HG02970 (cell line): ENCODE measurements around the gene NOP16.

ENCODE experiments used
- ATAC-seq: cut with Tn5 transposase; IDR thresholded peaks from one replicate; pipeline ENCODE4 v1.9.1; 2021; ENCODE audit warnings: mild to moderate bottlenecking, moderate library complexity, moderate number of reproducible peaks; ENCODE audit not compliant: unreplicated experiment, low FRiP score

Gene NOP16

GRCh38 chr5:176389135-176390123, 1.0 kb upstream of the NOP16 start:
- peak; percentile 32 for ATAC-seq

GRCh38 chr5:176388003-176388443, 375 bp downstream of the NOP16 start:
- no peak for ATAC-seq

- ATAC-seq, result no peak
Measured at GRCh38 chr5:176387384-176387925, 943 bp downstream of the NOP16 start.

GRCh38 chr5:176386491-176386890, 1.9 kb downstream of the NOP16 start:
- no peak for ATAC-seq

GRCh38 chr5:176384991-176385390, 3.4 kb downstream of the NOP16 start:
- ATAC-seq, result no peak

- no peak for ATAC-seq
Measured at GRCh38 chr5:176384366-176384930, 4.0 kb downstream of the NOP16 start.

- ATAC-seq, result no peak
Measured at GRCh38 chr5:176383961-176384360, 4.4 kb downstream of the NOP16 start.

GRCh38 chr5:176383248-176383905, 5.0 kb downstream of the NOP16 start:
- ATAC-seq, result no peak

GRCh38 chr5:176382721-176383120, 5.7 kb downstream of the NOP16 start:
- no peak for ATAC-seq

GRCh38 chr5:176381979-176382378, 6.4 kb downstream of the NOP16 start:
- ATAC-seq, result no peak

GRCh38 chr5:176381423-176381822, 7.0 kb downstream of the NOP16 start:
- no peak for ATAC-seq

- no peak for ATAC-seq
Measured at GRCh38 chr5:176379881-176380280, 8.5 kb downstream of the NOP16 start.

GRCh38 chr5:176373100-176373818, 15.1 kb downstream of the NOP16 start:
- no peak for ATAC-seq

GRCh38 chr5:176371621-176372539, 16.5 kb downstream of the NOP16 start:
- no peak for ATAC-seq

GRCh38 chr5:176369934-176370711, 18.3 kb downstream of the NOP16 start:
- ATAC-seq, result no peak

- no peak for ATAC-seq
Measured at GRCh38 chr5:176368726-176369125, 19.7 kb downstream of the NOP16 start.

- ATAC-seq, result no peak
Measured at GRCh38 chr5:176366232-176366894, 22.0 kb downstream of the NOP16 start.
